Measurements from ENCODE around the gene PDS5A. TPM values are rescaled to one million over a fixed set of nuclear protein-coding genes. Genes with fewer than 3 reads are reported as not detected.

PDS5A gene
- polyA plus RNA-seq, 3 donors, result 14.2 to 19.4 (median 17.7) TPM

DNA sequence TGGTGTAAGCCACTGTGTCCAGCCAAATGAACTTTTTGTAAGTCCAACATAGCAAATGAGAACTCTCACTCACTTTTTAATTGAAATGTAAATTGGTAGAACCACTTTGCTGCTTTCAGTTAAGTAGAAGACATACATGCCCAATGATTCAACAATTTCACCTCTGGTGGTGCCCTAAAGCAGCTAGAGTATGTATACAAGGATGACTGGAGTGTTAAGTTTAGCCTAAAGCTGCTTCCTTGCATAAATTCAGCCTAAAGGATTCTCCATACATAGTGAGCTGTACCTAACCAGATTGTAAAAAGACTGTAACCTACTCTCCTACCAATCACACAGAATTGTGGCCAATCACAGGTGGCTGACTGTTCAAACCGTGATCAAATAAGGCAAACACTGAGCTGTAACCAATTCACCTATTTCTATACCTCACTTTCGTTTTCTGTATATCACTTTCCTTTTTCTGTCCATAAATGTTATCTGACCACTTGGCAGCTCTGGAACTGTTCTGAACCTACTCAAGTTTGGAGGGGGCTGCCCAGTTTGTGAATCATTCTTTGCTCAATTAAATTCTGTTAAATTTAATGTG, 39.9 kb downstream of the PDS5A start:
- Histone ChIP-seq H3K9ac (ENCODE audit: insufficient read depth, low read length, poor library complexity, severe bottlenecking) (no peak overlapping the region), H3K4me2 (replicated peaks; ENCODE audit: extremely low read depth, low read length, poor library complexity, severe bottlenecking) (no peak overlapping the region), H3K9me3 (replicated peaks in 1 of 2; ENCODE audit: control insufficient read depth in 1 of 2, insufficient read depth in 1 of 2, low read length in 2 of 2) (no peaks in the 10 kb centered on the region), H3K79me2 (ENCODE audit: insufficient read depth, low read length) (peaks cover 100% of the 10 kb centered on the region), H4K20me1 (ENCODE audit: insufficient read depth, low read length) (peaks cover 83% of the 10 kb centered on the region), H3K4me1 (ENCODE audit: control insufficient read depth in 1 of 2, insufficient read depth in 2 of 2, low read length in 2 of 2) (peaks cover 12 to 16% of the 10 kb centered on the region in 2 donors), H3K27ac (ENCODE audit: low read depth in 1 of 2, low read length in 2 of 2) (peak overlapping the region in 1 of 2 donors; percentile 40), H3K4me3 (replicated peaks in 1 of 3; ENCODE audit: low read depth in 2 of 3, low read length in 3 of 3) (no peak overlapping the region), H3K27me3 (ENCODE audit: control insufficient read depth in 2 of 2, insufficient read depth in 2 of 2, low read length in 2 of 2) (no peaks in the 10 kb centered on the region), H3K36me3 (replicated peaks in 1 of 2; ENCODE audit: control insufficient read depth in 1 of 2, insufficient read depth in 2 of 2, low read length in 2 of 2) (no peaks in the 10 kb centered on the region), H2AFZ (ENCODE audit: insufficient read depth, low read depth, low read length, poor library complexity, severe bottlenecking) (no peak overlapping the region)
- Mint-ChIP-seq H3K9me3 (no peaks in the 10 kb centered on the region), H3K4me3 (no peak overlapping the region), H3K27me3 (ENCODE audit: low read depth in 3 of 3) (no peaks in the 10 kb centered on the region), H3K27ac (peak overlapping the region in 2 of 7 donors; percentile 52 to 61), H3K4me1 (peaks cover 30% of the 10 kb centered on the region), H3K36me3 (peaks cover 5 to 15% of the 10 kb centered on the region in 2 donors)
- intact Hi-C loops (cut with micrococcal nuclease), result no loop called here
- 100% methylated on average over 2 of the region's 2 CpGs for WGBS (ENCODE audit: insufficient coverage)
- no peak for TF ChIP-seq CTCF (IDR thresholded peaks at IDR 0.05)
- no peak for DNase-seq

DNA sequence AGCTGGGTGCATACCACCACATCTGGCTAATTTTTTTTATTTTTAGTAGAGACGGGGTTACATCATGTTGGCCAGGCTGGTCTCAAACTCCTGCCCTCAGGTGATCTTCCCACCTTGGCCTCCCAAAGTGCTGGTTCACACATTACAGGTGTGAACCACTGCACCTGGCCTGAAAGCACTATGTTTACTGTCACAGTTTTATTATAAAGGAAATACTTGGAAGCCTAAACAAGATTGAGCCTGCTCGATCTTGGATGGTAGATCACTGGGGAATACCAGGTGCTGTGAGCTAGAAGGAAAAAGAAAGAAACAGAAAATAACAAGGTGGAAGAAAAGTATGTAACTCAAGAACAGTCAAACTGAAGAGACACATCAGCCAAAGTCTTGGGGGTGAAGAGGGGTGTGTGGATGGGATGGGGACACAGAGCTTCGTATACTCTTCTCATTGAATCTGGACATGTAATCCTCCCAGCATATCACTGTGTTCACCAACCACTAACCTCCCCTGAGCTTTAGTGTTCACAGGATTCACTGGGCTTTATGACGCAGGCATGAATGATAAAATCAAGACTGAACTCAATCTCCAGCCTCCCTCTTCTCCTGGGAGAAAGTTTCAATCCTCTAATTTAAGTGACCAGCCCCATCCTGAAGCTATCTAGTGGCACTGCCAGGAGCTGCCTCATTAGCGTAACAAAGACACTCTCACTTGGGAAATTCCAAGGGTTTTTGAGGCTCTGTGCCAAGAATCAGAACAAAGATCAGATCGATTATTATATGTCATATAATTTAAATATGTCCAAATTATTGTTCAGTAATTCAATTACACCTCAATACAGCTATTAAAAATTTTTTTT, 40.9 kb downstream of the PDS5A start:
- Histone ChIP-seq H3K36me3 (replicated peaks in 1 of 2; ENCODE audit: control insufficient read depth in 1 of 2, insufficient read depth in 2 of 2, low read length in 2 of 2) (no peaks in the 10 kb centered on the region), H3K27ac (ENCODE audit: low read depth in 1 of 2, low read length in 2 of 2) (peak overlapping the region in 1 of 2 donors; percentile 20), H3K9ac (ENCODE audit: insufficient read depth, low read length, poor library complexity, severe bottlenecking) (no peak overlapping the region), H3K4me2 (replicated peaks; ENCODE audit: extremely low read depth, low read length, poor library complexity, severe bottlenecking) (no peak overlapping the region), H3K9me3 (replicated peaks in 1 of 2; ENCODE audit: control insufficient read depth in 1 of 2, insufficient read depth in 1 of 2, low read length in 2 of 2) (no peaks in the 10 kb centered on the region), H2AFZ (ENCODE audit: insufficient read depth, low read depth, low read length, poor library complexity, severe bottlenecking) (no peak overlapping the region), H3K4me1 (ENCODE audit: control insufficient read depth in 1 of 2, insufficient read depth in 2 of 2, low read length in 2 of 2) (peaks cover 13 to 18% of the 10 kb centered on the region in 2 donors), H3K79me2 (ENCODE audit: insufficient read depth, low read length) (peaks cover 100% of the 10 kb centered on the region), H3K4me3 (replicated peaks in 1 of 3; ENCODE audit: low read depth in 2 of 3, low read length in 3 of 3) (no peak overlapping the region), H4K20me1 (ENCODE audit: insufficient read depth, low read length) (peaks cover 83% of the 10 kb centered on the region), H3K27me3 (ENCODE audit: control insufficient read depth in 2 of 2, insufficient read depth in 2 of 2, low read length in 2 of 2) (no peaks in the 10 kb centered on the region)
- peaks cover 28% of the 10 kb centered on the region for H3K4me1 Mint-ChIP-seq
- H3K27ac Mint-ChIP-seq, result peak overlapping the region in 5 of 7 donors; percentile 6 to 69 (median 18)
- H3K27me3 Mint-ChIP-seq (ENCODE audit: low read depth in 3 of 3), result no peaks in the 10 kb centered on the region
- TF ChIP-seq CTCF (IDR thresholded peaks at IDR 0.05), result no peak
- intact Hi-C loops (cut with micrococcal nuclease), result no loop called here
- 83% methylated on average over 1 of the region's 6 CpGs for WGBS (ENCODE audit: insufficient coverage)
- no peaks in the 10 kb centered on the region for H3K9me3 Mint-ChIP-seq
- DNase-seq, result no peak
- H3K36me3 Mint-ChIP-seq, result peaks cover 5 to 20% of the 10 kb centered on the region in 2 donors
- H3K4me3 Mint-ChIP-seq, result no peak overlapping the region
